Stomach (tissue), 9 donors: Measurements from ENCODE around the gene SFMBT1. TPM values are rescaled to one million over a fixed set of nuclear protein-coding genes. Genes with fewer than 3 reads are reported as not detected.

Experiments used
- DNase-seq, 2 donors: peaks; one replicate each; pipeline versions ENCODE4 v3.0.0 to v3.0.0-alpha.2; 2013 to 2019
- H3K27ac ChIP-seq, 5 donors: fragments of 200-600 bp in 4 of 5; sonication (generic) in 4 of 5; one replicate each; pipeline ENCODE4 v1.5.1; 2013 to 2019; ENCODE audit warnings: mild to moderate bottlenecking in 1 of 5, moderate library complexity in 1 of 5
- H3K27me3 ChIP-seq, 3 donors: fragments of 200-600 bp; sonication (generic); one replicate each; pipeline ENCODE4 v1.5.1; 2017 to 2019; ENCODE audit warnings: mixed run types in 1 of 3
- H3K36me3 ChIP-seq, 4 donors: fragments of 200-600 bp; sonication (generic); 1 replicate in 3 of 4; 2 replicates in 1 of 4; pipeline ENCODE4 v1.5.1; 2016 to 2019
- H3K4me1 ChIP-seq, 4 donors: fragments of 200-600 bp; sonication (generic); one replicate each; pipeline ENCODE4 v1.5.1; 2016 to 2019
- H3K4me3 ChIP-seq, 4 donors: fragments of 200-600 bp; sonication (generic) in 3 of 4; one replicate each; pipeline ENCODE4 v1.5.1; 2016 to 2019; ENCODE audit warnings: mild to moderate bottlenecking in 1 of 4
- H3K9me3 ChIP-seq, 4 donors: fragments of 200-600 bp; sonication (generic); one replicate each; pipeline ENCODE4 v1.5.1; 2016 to 2019
- CTCF ChIP-seq, 7 experiments: fragments of 450-650 bp in 4 of 7; fragments of 200-600 bp in 3 of 7; sonication (generic) in 3 of 7; IDR thresholded peaks; one replicate each; pipeline ENCODE4 v1.5.1; 2016 to 2019; ENCODE audit warnings: antibody characterized with exemption in 7 of 7, control low read depth in 2 of 7, mild to moderate bottlenecking in 1 of 7
- EP300 ChIP-seq: sonication (generic); formaldehyde crosslinking; IDR thresholded peaks from one replicate; pipeline ENCODE4 v1.6.1; 2017; ENCODE audit warnings: antibody characterized with exemption
- POLR2A ChIP-seq, 4 donors: fragments of 450-650 bp; IDR thresholded peaks; one replicate each; pipeline ENCODE4 v1.6.1; 2016; ENCODE audit warnings: antibody characterized with exemption in 4 of 4, control low read depth in 2 of 4, mild to moderate bottlenecking in 1 of 4, moderate library complexity in 1 of 4
- POLR2AphosphoS5 ChIP-seq, 3 donors: sonication (generic); formaldehyde crosslinking; IDR thresholded peaks; one replicate each; pipeline ENCODE4 v1.6.1; 2016; ENCODE audit warnings: antibody characterized with exemption in 3 of 3
- WGBS, 5 donors: extraction: QIAGEN DNeasy Blood & Tissue Kit in 3 of 5; methylation state at CpG; one replicate each; pipeline versions ENCODE4 v1.1.5 to v1.1.7; 2013 to 2018; 5-methylcytosine and 5-hydroxymethylcytosine counted together
- intact Hi-C: fragments of 100-400 bp; cut with DNase I; formaldehyde crosslinking; loops from one replicate; pipeline ENCODE4 v1.15.1; 2023; ENCODE audit warnings: low total_unique reads
- polyA plus RNA-seq, 3 donors: library from polyadenylated mRNA; stranded (reverse); fragments of 200-250 nt; gene quantifications; one replicate each; pipeline ENCODE4 v1.2.3, GENCODE V29; 2013
- total RNA-seq, 5 donors: library from RNA; depleted of rRNA; stranded (reverse); fragments of >200 nt; gene quantifications; one replicate each; pipeline versions ENCODE4 v1.1.0 to v1.2.3, GENCODE V29; 2014 to 2016
- donor health status: healthy with polysubstance abuse.
- donor health status: Bipolar disorder and iron deficiency.
- donor health status: healthy.

The SFMBT1 gene
- total and polyA plus RNA-seq, 8 donors: 2.7 to 29.4 (median 6.5) TPM

GRCh38 chr3:53005854-53006513, 39.9 kb downstream of the SFMBT1 start:
- Histone ChIP-seq H3K36me3 (no peaks in the 10 kb centered on the region), H3K27ac (no peak overlapping the region), H3K4me3 (no peak overlapping the region), H3K4me1 (peaks cover 6 to 14% (median 8%) of the 10 kb centered on the region in 4 donors), H3K27me3 (no peaks in the 10 kb centered on the region), H3K9me3 (no peaks in the 10 kb centered on the region)
- TF ChIP-seq EP300: no peak
- TF ChIP-seq POLR2AphosphoS5 (IDR thresholded peaks at IDR 0.05): no peak
- TF ChIP-seq CTCF (IDR thresholded peaks at IDR 0.05): no peak
- no peak for TF ChIP-seq POLR2A (IDR thresholded peaks at IDR 0.05)
- intact Hi-C loops: no loop called here
- no peak for DNase-seq
- 63 to 81% (median 78%) methylated on average over 12 of the region's 12 CpGs for WGBS, 5 donors

- intact Hi-C loops: no loop called here
- 48 to 73% (median 62%) methylated on average over 3 of the region's 3 CpGs for WGBS, 5 donors
These were observed 40.5 kb downstream of the SFMBT1 start for GRCh38 chr3:53005338-53005737.

GRCh38 chr3:53003320-53003719, 42.6 kb downstream of the SFMBT1 start:
- Histone ChIP-seq H3K4me3 (no peak overlapping the region), H3K27me3 (no peaks in the 10 kb centered on the region), H3K9me3 (no peaks in the 10 kb centered on the region), H3K27ac (no peak overlapping the region), H3K4me1 (peaks cover 0 to 14% (median 6%) of the 10 kb centered on the region in 4 donors), H3K36me3 (peaks cover 0 to 6% (median 0%) of the 10 kb centered on the region in 4 donors)
- WGBS, 5 donors: 91 to 92% (median 91%) methylated on average over 7 of the region's 7 CpGs
- no peak for DNase-seq
- intact Hi-C loops: no loop called here
- TF ChIP-seq POLR2A (IDR thresholded peaks at IDR 0.05): no peak
- no peak for TF ChIP-seq POLR2AphosphoS5 (IDR thresholded peaks at IDR 0.05)
- no peak for TF ChIP-seq EP300

More at GRCh38 chr3:53005338-53005737, 40.5 kb downstream of the SFMBT1 start:
- no peaks in the 10 kb centered on the region for H3K27me3 ChIP-seq
- H3K27ac ChIP-seq: no peak overlapping the region
- H3K4me3 ChIP-seq: no peak overlapping the region
- TF ChIP-seq POLR2AphosphoS5 (IDR thresholded peaks at IDR 0.05) (no peak), EP300 (no peak), CTCF (IDR thresholded peaks at IDR 0.05) (no peak), POLR2A (IDR thresholded peaks at IDR 0.05) (no peak)
- DNase-seq: no peak
- no peaks in the 10 kb centered on the region for H3K36me3 ChIP-seq
- H3K9me3 ChIP-seq: no peaks in the 10 kb centered on the region
- H3K4me1 ChIP-seq: peaks cover 5 to 14% (median 8%) of the 10 kb centered on the region in 4 donors

- Histone ChIP-seq H3K9me3 (no peaks in the 10 kb centered on the region), H3K27me3 (no peaks in the 10 kb centered on the region), H3K27ac (no peak overlapping the region), H3K4me3 (no peak overlapping the region), H3K36me3 (peaks cover 0 to 11% (median 0%) of the 10 kb centered on the region in 4 donors), H3K4me1 (no peaks in the 10 kb centered on the region)
- intact Hi-C loops: no loop called here
- no peak for DNase-seq
- WGBS, 5 donors: 94 to 98% (median 95%) methylated on average over 16 to 41 of the region's 41 CpGs
- TF ChIP-seq POLR2AphosphoS5 (IDR thresholded peaks at IDR 0.05): no peak
- TF ChIP-seq POLR2A (IDR thresholded peaks at IDR 0.05): no peak
- no peak for TF ChIP-seq EP300
- TF ChIP-seq CTCF (IDR thresholded peaks at IDR 0.05): no peak
These were observed 46.9 kb downstream of the SFMBT1 start for GRCh38 chr3:52998771-52999513.
